Neural progenitor cell (in vitro differentiated cells): ENCODE results near the gene ETAA1. TPM values are rescaled to one million over a fixed set of nuclear protein-coding genes. Genes with fewer than 3 reads are reported as not detected.

Source experiments
- DNase-seq: peaks from one replicate; pipeline ENCODE4 v3.0.0-alpha.2; 2016; ENCODE audit warnings: low spot score
- H2AFZ ChIP-seq: fragments of 200-600 bp; sonication (generic); replicated peaks from 2 replicates; pipeline ENCODE4 v1.6.1; 2016; ENCODE audit warnings: antibody characterized with exemption
- H3F3A ChIP-seq: fragments of 200-600 bp; sonication (generic); 2 replicates; pipeline ENCODE4 v1.6.1; 2016; ENCODE audit warnings: antibody characterized with exemption, low read depth
- H3K27ac ChIP-seq: fragments of 200-600 bp; sonication (generic); 2 replicates; pipeline ENCODE4 v1.5.1; 2016; ENCODE audit warnings: mild to moderate bottlenecking
- H3K27me3 ChIP-seq: fragments of 200-600 bp; sonication (generic); 2 replicates; pipeline ENCODE4 v1.6.1; 2016; ENCODE audit warnings: mild to moderate bottlenecking, moderate library complexity
- H3K36me3 ChIP-seq: fragments of 200-600 bp; sonication (generic); 2 replicates; pipeline ENCODE4 v1.5.1; 2016
- H3K4me1 ChIP-seq: fragments of 200-600 bp; sonication (generic); 2 replicates; pipeline ENCODE4 v1.6.1; 2016; ENCODE audit warnings: mixed run types
- H3K4me2 ChIP-seq: fragments of 200-600 bp; sonication (generic); 2 replicates; pipeline ENCODE4 v1.6.1; 2016
- H3K4me3 ChIP-seq: fragments of 200-600 bp; sonication (generic); 2 replicates; pipeline ENCODE4 v1.5.1; 2016
- H3K79me2 ChIP-seq: fragments of 200-600 bp; sonication (generic); 2 replicates; pipeline ENCODE4 v1.6.1; 2016; ENCODE audit warnings: low read depth
- H3K9ac ChIP-seq: fragments of 200-600 bp; sonication (generic); 2 replicates; pipeline ENCODE4 v1.6.1; 2016
- H3K9me3 ChIP-seq: fragments of 200-600 bp; sonication (generic); 2 replicates; pipeline ENCODE4 v1.5.1; 2016; ENCODE audit warnings: low read depth
- H4K20me1 ChIP-seq: fragments of 200-600 bp; sonication (generic); 2 replicates; pipeline ENCODE4 v1.6.1; 2016; ENCODE audit warnings: low read depth
- H3K27ac Mint-ChIP-seq: 3 replicates; pipeline ENCODE4 v1.8.0; 2021; ENCODE audit warnings: mixed read lengths
- H3K27me3 Mint-ChIP-seq: 2 replicates; pipeline ENCODE4 v1.8.0; 2022; ENCODE audit warnings: low read depth, mild to moderate bottlenecking, inconsistent platforms, moderate library complexity, mixed read lengths; ENCODE audit not compliant: insufficient read depth
- H3K36me3 Mint-ChIP-seq: 3 replicates; pipeline ENCODE4 v1.8.0; 2021; ENCODE audit warnings: mixed read lengths
- H3K4me1 Mint-ChIP-seq: 3 replicates; pipeline ENCODE4 v1.8.0; 2021; ENCODE audit warnings: mixed read lengths
- H3K4me3 Mint-ChIP-seq: 3 replicates; pipeline ENCODE4 v1.8.0; 2021; ENCODE audit warnings: mild to moderate bottlenecking, moderate library complexity, mixed read lengths
- H3K9me3 Mint-ChIP-seq: 3 replicates; pipeline ENCODE4 v1.8.0; 2020; ENCODE audit warnings: mixed read lengths
- CTCF ChIP-seq: fragments of 200-600 bp; sonication (generic); IDR thresholded peaks from 2 replicates; pipeline ENCODE4 v1.5.1; 2017; ENCODE audit warnings: antibody characterized with exemption, mild to moderate bottlenecking
- EZH2 ChIP-seq: fragments of 200-600 bp; sonication (generic); IDR thresholded peaks from 2 replicates; pipeline ENCODE4 v1.6.1; 2017; ENCODE audit warnings: antibody characterized with exemption, mild to moderate bottlenecking, moderate library complexity
- EZH2phosphoT487 ChIP-seq: fragments of 200-600 bp; sonication (generic); IDR thresholded peaks from 2 replicates; pipeline ENCODE4 v1.6.1; 2017; ENCODE audit warnings: antibody characterized with exemption
- total RNA-seq: library from RNA; depleted of rRNA; stranded (reverse); fragments of >200 nt; gene quantifications from 2 replicates; pipeline ENCODE4 v1.2.3, GENCODE V29; 2015; ENCODE audit warnings: low replicate concordance

The ETAA1 gene
- total RNA-seq, 1 donor from 2014 or later, result 77.0 TPM

GRCh38 chr2:67446491-67446911 lies 49.4 kb downstream of the ETAA1 start:
- H3K4me3 Mint-ChIP-seq, result no peak overlapping the region
- no peaks in the 10 kb centered on the region for H3K9me3 ChIP-seq
- H3K36me3 Mint-ChIP-seq, result no peaks in the 10 kb centered on the region
- peaks cover 4% of the 10 kb centered on the region for H3K27me3 Mint-ChIP-seq
- no peaks in the 10 kb centered on the region for H3F3A ChIP-seq
- DNase-seq, result no peak
- H3K27me3 ChIP-seq, result no peaks in the 10 kb centered on the region
- TF ChIP-seq CTCF (no peak), EZH2 (no peak), EZH2phosphoT487 (no peak)
- no peaks in the 10 kb centered on the region for H3K9me3 Mint-ChIP-seq
- H3K27ac ChIP-seq, result no peak overlapping the region
- no peak overlapping the region for H3K27ac Mint-ChIP-seq
- no peaks in the 10 kb centered on the region for H4K20me1 ChIP-seq
- H3K4me1 ChIP-seq, result no peaks in the 10 kb centered on the region
- no peak overlapping the region for H3K4me2 ChIP-seq
- H3K79me2 ChIP-seq, result no peaks in the 10 kb centered on the region
- no peak overlapping the region for H3K9ac ChIP-seq
- no peak overlapping the region for H2AFZ ChIP-seq
- H3K36me3 ChIP-seq, result no peaks in the 10 kb centered on the region
- peaks cover 9% of the 10 kb centered on the region for H3K4me1 Mint-ChIP-seq
- no peak overlapping the region for H3K4me3 ChIP-seq

GRCh38 chr2:67448648-67449047 lies 51.5 kb downstream of the ETAA1 start:
- H2AFZ ChIP-seq, result no peak overlapping the region
- no peak overlapping the region for H3K27ac ChIP-seq
- no peak overlapping the region for H3K4me2 ChIP-seq
- H3K27me3 ChIP-seq, result no peaks in the 10 kb centered on the region
- H3K4me3 ChIP-seq, result no peak overlapping the region
- no peaks in the 10 kb centered on the region for H3K36me3 ChIP-seq
- no peaks in the 10 kb centered on the region for H3F3A ChIP-seq
- Mint-ChIP-seq H3K27me3 (peaks cover 8% of the 10 kb centered on the region), H3K36me3 (no peaks in the 10 kb centered on the region), H3K4me3 (no peak overlapping the region), H3K27ac (no peak overlapping the region), H3K4me1 (peaks cover 9% of the 10 kb centered on the region), H3K9me3 (no peaks in the 10 kb centered on the region)
- H4K20me1 ChIP-seq, result no peaks in the 10 kb centered on the region
- no peak for DNase-seq
- no peaks in the 10 kb centered on the region for H3K9me3 ChIP-seq
- H3K9ac ChIP-seq, result no peak overlapping the region
- TF ChIP-seq CTCF (no peak), EZH2phosphoT487 (no peak), EZH2 (no peak)
- no peaks in the 10 kb centered on the region for H3K4me1 ChIP-seq
- H3K79me2 ChIP-seq, result no peaks in the 10 kb centered on the region

- Histone ChIP-seq H3K36me3 (no peaks in the 10 kb centered on the region), H3K27me3 (no peaks in the 10 kb centered on the region), H3K4me1 (no peaks in the 10 kb centered on the region), H2AFZ (no peak overlapping the region), H3K27ac (no peak overlapping the region), H4K20me1 (no peaks in the 10 kb centered on the region), H3K4me2 (no peak overlapping the region), H3K9ac (no peak overlapping the region), H3F3A (no peaks in the 10 kb centered on the region), H3K9me3 (no peaks in the 10 kb centered on the region), H3K79me2 (no peaks in the 10 kb centered on the region), H3K4me3 (no peak overlapping the region)
- TF ChIP-seq EZH2, result no peak
- no peaks in the 10 kb centered on the region for H3K36me3 Mint-ChIP-seq
- no peaks in the 10 kb centered on the region for H3K9me3 Mint-ChIP-seq
- peaks cover 7% of the 10 kb centered on the region for H3K4me1 Mint-ChIP-seq
- no peak for DNase-seq
- no peak overlapping the region for H3K27ac Mint-ChIP-seq
- peaks cover 8% of the 10 kb centered on the region for H3K27me3 Mint-ChIP-seq
- H3K4me3 Mint-ChIP-seq, result no peak overlapping the region
Measured at GRCh38 chr2:67451086-67451832, 54.1 kb downstream of the ETAA1 start.

GRCh38 chr2:67453310-67453709 lies 56.2 kb downstream of the ETAA1 start:
- Histone ChIP-seq H3K4me3 (no peak overlapping the region), H3K9me3 (no peaks in the 10 kb centered on the region), H2AFZ (no peak overlapping the region), H3K79me2 (no peaks in the 10 kb centered on the region), H3K4me2 (no peak overlapping the region), H3K27ac (no peak overlapping the region), H3K4me1 (no peaks in the 10 kb centered on the region), H4K20me1 (no peaks in the 10 kb centered on the region), H3K27me3 (no peaks in the 10 kb centered on the region), H3K9ac (no peak overlapping the region), H3F3A (no peaks in the 10 kb centered on the region), H3K36me3 (no peaks in the 10 kb centered on the region)
- Mint-ChIP-seq H3K4me3 (no peak overlapping the region), H3K27ac (no peak overlapping the region), H3K4me1 (no peaks in the 10 kb centered on the region), H3K9me3 (no peaks in the 10 kb centered on the region), H3K27me3 (peaks cover 8% of the 10 kb centered on the region), H3K36me3 (no peaks in the 10 kb centered on the region)
- DNase-seq, result no peak
- TF ChIP-seq EZH2, result no peak
- no peak for TF ChIP-seq EZH2phosphoT487
- no peak for TF ChIP-seq CTCF
